Retina (tissue), 1 donor: ENCODE data around the gene ZNF30.
"Not testable (repeated sequence)": the region's sequence is repeated elsewhere in the genome, so short reads cannot be mapped to it uniquely, and the experiment has no call there.

Experiments used
- DNase-seq: peaks from one replicate; pipeline ENCODE4 v3.0.0-alpha.2; 2016

The ZNF30 gene

DNA sequence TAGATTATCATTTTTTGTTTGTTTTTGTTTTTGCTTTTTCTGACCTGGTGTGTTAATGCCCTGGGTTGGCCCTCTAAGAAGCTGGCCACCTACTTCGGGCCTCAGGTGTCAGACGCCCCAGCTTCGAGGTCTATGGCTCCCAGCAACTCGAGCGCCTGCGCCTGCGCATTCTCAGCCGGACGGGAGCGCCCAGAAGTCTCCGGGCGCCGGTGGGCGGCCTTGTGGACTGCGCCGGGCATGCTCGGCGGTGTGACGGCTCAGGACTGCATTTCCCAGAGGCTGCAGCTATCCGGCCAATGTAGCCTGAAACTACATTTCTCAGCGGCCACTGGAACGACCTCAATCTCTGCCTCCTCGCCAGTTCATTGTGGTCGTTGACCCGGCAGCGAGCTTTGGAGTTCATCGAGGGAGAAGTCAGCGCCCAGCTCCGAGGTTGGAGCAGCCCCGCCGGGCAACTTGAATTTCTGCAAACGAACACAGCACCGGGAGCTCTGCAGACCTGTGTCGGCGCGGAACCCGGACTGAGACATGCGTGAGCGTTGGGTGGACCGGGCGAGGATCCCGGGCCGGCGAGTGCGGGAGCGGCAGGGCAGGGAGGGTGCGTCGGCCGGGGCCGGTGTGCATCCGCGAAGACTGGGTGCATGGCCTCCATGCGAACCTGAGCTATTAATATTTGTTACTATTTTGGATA is at the start of gene ZNF30:
TSS of gene ZNF30 (plus strand) at position 219 of the 691 bp plus-strand sequence. CDS start 3,045 bp downstream, outside the sequence.
- DNase-seq = peak; percentile 93

DNA sequence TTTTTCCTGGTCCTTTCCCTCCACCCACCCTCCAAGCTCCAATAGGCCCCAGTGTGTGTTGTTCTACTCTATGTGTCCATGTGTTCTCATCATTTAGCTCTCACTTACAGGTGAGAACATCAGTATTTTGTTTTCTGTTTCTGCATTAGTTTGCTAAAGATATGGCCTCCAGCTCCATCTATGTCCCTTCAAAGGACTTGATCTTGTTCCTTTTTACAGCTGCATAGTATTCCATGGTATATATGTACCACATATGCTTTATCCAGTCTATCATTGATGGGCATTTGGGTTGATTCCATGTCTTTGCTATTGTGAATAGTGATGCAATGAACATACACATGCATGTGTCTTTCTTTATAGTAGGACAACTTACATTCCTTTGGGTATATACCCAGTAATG is 47.1 kb upstream of the ZNF30 start:
- no peak for DNase-seq

DNA sequence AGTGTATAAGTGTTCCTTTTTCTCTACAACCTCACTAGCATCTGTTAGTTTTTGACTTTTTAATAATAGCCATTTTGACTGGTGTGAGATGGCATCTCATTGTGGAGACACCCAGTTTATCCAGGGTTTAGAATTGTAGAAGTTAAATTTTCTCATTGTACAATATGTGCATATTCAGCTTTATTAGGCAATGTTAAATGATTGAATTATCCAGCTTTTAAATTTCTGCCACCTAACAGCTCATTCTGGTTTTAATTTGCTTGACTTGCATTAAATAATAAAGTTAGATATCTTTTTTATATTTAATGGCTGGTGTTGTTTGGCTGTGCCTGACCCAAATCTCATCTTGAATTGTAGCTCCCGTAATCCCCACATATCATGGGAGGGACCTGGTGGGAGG is 46.7 kb upstream of the ZNF30 start:
- DNase-seq = no peak

DNA sequence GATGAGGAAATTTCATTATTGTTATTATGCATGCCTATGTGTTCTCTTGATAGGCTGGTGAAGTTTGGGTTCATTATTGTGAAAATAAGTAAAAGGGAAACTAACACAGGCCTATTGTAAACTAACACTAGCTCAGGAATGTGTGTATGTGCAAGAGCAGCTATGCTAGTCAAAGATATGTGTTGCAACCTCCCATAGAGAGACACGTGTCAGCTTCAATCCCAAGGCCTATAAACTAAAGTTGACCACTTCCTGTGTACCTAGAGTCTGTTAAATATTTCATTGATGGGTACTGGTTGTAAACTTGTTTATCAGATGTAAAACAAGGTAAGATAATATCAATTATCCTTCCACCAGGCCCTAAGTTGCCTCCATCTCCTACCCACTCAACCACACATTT is 44.7 kb upstream of the ZNF30 start:
- no peak for DNase-seq

DNA sequence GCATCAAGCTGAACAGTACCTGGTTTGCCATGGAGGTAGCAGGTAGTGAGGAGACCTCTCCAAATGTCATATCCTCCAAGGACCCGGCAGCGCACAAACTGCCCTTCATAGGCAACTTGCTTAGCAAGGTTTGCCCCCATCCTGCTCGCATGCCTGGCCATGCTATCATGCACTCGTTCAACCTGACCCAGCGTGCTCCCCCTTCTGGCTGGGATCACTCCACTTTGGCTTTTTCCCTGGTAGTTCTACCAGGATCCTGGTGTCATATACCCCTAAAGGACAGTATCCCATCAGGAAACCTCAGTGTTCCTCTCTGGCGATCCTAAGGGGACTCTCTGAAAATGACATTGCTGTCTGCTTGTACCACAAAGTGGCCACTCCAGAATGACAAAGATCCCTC is 38.6 kb upstream of the ZNF30 start:
- DNase-seq = no peak

DNA sequence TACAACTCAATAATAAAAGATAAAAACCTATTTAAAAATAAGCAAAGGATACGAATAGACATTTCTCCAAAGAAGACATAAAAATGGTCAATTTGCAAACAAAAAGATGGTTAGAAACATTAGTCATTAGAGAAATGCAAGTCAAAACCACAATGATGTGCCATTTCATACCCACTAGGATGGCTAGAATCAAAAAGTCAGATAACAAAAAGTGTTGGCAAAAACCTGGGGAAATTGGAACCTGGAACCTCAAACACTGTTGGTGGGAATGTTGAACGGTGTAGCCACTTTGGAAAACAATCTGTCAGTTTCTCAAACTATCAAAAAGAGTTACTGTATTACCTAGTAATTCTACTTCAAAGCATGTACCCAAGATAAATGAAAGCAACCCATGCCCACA is 26.5 kb upstream of the ZNF30 start:
- DNase-seq = no peak

DNA sequence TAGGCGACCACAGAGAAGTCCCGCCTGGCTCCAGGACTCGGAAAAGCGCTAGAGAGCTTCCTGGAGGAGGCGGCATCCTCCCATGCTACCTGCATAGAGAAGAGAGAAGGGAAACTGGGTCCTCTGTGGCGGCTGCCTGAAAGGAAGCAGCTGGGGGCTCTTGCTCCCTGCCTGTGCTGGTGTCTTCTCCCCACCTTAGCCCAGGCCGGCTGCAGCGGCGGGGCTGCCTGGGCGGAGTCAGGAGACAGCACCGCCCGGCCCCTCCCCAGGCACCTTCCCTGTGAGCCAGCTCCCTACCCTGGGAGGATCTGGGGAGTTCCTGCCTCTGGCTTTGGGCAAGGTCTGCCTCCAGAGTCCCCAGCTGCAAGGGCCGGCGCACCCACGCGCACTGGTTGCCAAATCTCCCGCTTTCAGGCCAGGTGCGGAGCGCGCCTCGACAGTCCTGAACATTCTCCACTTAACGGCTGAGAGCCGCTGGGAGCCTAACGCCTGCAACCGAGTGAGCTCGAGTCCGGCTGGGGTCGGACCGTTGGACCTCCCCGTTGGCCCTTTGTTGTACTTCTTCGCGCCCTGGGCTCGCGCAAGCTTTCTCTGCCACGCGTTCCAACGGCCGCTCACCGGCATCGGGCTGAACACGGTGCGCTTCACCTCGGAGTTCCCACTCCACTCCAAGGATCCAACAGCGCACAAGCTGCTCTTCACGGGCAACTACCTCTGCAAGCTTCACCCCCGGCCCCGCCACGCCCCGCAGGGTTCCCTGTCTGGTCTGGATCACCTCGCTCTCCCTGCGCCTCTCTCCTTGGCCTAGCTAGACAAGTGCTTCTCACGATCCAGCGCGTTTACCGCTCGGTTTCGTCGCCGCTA is 21.8 kb upstream of the ZNF30 start:
- peak; percentile 69 for DNase-seq

DNA sequence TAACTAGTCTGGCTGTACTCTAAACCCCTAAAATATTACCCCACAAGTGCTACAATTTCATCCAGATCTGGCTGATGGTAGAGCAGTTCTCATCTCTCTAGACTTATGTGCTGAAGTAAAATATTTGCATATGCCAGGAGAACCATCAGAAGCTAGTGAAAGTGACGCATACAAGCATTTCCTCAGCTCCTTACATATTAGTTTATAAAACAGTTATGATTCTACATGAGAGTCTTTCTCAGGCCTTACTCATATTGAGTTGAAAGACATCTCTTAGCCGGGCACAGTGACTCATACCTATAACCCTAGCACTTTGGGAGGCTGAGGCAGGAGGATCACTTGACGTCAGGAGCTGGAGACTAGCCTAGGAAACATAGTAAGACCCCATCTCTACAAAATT is 15.9 kb upstream of the ZNF30 start:
- DNase-seq = no peak

DNA sequence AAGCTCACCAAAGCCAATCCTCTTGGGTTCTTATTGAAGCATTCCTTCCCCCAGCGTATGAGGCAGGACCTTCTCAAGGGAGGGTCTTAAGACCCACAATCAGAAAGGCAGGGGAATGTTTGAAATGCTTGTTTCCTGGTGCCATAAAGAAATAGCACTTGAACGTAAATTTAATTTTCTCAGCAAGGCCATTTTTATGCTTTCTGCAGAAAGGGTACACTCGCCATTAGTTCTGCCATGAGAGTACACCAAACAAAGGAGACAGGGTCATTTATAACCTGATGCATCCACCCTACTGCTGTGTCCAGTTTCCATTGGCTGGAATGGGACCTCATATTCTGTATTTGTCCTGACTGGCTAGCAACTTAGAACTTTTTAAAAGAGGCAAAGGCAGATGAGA is 9.6 kb upstream of the ZNF30 start:
- not testable (repeated sequence) for DNase-seq

DNA sequence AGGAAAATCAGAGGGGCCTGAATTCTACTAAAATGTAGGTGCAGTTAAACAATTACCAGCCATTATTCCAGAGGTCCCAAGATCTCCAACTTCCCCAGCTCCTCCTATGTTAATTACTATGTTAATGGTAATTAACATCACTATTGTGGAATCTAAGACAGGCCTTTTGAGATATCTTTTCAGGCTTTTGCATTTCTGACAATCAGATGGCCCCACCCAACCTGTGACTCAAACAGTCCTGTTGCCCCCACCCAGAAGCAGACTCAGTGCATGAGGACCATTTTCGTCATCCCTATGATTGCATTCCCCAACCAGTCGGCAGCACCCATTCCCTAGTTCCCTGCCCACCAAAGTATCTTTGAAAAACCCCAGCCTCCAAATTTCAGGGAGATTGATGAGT is 8.5 kb upstream of the ZNF30 start:
- no peak for DNase-seq

DNA sequence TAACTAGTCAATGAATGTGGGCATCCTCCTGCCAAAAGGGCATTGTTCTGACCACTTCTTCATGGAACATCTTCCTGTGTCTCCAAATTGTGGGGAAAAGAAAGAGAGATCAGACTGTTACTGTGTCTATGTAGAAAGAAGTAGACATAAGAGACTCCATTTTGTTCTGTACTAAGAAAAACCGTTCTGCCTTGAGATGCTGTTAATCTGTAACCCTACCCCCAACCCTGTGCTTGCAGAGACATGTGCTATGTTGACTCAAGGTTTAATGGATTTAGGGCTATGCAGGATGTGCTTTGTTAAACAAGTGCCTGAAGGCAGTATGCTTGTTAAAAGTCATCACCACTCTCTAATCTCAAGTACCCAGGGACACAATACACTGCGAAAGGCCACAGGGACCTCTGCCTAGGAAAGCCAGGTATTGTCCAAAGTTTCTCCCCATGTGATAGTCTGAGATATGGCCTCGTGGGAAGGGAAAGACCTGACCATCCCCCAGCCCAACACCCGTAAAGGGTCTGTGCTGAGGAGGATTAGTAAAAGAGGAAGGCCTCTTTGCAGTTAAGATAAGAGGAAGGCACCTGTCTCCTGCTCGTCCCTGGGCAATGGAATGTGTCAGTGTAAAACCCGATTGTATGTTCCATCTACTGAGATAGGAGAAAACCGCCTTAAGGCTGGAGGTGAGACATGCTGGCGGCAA is 6.5 kb upstream of the ZNF30 start:
- not testable (repeated sequence) for DNase-seq

DNA sequence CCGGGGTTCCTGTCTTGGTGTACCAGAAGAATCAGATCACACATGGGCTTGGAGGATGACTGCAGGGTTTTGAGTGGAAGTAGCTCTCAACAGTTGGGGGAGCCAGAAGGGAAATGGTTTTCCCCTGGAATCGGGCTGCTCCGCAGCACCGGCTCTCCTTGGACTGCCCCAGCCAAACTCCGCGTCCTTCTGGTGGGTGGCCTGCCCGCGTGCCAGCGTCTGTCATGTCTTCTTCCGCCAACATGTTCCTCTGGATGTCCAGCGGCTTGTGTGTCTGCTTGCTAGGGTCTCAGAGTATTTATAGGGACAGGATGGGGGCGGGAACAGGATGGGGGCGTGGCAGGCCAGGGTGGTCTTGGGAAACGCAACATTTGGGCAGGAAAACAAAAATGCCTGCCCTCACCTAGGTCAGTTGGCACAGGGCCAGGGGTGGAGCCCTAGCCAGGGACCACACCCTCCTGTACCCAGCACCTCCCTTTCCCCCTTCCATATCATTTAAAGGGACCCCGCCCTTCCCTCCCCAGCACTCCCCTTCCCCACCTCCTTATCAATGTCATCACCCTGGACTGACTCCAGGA is 1.3 kb upstream of the ZNF30 start:
- no peak for DNase-seq

DNA sequence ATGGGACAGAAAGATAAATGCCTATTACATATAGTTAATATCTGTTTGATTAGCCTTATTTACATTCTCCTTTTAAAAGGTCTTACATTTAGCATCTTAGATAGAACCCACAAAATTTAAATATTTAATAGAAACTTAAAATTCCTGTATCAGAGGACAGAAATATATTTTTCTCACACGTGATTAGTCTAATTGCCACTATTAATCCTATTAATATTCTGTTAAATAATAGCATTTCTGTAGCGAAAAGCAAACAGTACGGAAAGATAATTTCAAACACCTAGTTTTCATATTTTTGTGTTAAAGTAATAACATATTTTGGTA is 380 bp upstream of the ZNF30 start:
- DNase-seq = no peak

DNA sequence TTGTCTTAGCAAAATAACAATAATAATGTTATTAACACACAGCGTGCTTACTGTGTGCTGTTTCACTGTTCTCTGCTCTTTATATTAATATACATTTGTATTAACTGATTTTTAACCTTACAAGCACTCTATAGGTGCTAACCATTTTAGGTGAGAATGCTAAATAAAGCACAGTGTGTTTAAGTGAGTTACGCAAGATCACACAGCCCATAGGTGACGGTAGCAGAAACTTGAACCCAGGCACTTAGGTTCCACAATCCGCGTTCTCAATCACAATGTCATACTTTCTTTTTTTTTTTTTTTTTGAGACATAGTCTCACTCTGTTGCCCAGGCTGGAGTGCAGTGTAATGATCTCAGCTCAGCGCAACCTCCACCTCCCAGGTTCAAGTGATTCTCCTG is 5.8 kb downstream of the ZNF30 start:
- DNase-seq = no peak

DNA sequence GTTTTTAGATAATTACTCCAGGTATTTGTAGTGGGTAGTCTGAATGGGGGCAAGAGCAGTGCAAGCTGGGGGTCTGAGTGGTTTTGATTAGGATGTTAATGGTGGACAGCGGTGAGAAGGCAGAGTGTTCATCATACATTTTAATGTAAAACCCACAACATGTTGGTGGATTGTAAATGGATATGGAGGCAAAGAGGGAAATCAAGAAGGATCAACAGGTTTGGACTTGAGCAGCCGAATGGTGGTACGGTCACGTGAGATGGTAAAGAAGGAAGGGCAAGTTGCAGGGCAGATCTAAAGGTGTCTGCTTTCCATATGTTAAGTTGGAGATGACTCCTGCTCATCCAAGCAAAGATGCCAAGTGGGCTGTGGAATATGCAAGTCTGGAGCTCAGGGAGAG is 9.5 kb downstream of the ZNF30 start:
- no peak for DNase-seq

DNA sequence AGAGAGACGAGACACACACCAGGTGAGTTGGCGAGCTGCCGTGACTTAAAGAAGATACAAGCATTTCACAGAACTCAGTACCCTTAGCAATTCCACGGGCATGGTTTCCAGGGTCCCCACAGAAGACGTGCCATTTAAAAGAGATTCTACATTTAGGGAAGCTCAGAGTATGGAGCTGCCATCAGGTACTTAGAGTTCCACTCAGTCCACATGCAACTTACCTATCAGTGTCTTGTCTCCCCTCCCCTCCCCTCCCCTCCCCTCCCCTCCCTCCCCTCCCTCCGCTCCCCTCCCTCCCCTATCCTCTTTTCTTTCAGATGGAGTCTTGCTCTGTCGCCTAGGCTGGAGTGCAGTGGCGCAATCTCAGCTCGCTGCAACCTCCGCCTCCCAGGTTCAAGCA is 12.2 kb downstream of the ZNF30 start:
- DNase-seq = no peak

DNA sequence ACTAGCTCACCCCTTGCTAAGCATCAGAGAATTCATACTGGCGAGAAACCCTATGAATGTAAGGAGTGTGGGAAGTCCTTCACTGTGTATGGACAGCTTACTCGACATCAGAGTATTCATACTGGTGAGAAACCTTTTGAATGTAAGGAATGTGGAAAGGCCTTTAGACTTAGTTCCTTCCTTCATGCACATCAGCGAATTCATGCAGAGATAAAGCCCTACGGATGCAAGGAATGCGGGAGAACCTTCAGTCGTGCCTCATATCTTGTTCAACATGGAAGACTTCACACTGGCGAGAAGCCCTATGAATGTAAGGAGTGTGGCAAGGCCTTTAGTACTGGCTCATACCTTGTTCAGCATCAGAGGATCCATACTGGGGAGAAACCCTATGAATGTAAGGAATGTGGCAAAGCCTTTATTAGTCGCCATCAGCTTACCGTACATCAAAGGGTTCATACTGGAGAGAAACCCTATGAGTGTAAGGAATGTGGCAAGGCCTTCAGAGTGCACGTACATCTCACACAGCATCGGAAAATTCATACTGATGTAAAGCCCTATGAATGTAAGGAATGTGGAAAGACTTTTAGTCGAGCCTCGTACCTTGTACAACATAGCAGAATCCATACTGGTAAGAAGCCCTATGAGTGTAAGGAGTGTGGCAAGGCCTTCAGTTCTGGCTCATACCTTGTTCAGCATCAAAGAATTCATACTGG is 17.3 kb downstream of the ZNF30 start:
- DNase-seq = no peak

DNA sequence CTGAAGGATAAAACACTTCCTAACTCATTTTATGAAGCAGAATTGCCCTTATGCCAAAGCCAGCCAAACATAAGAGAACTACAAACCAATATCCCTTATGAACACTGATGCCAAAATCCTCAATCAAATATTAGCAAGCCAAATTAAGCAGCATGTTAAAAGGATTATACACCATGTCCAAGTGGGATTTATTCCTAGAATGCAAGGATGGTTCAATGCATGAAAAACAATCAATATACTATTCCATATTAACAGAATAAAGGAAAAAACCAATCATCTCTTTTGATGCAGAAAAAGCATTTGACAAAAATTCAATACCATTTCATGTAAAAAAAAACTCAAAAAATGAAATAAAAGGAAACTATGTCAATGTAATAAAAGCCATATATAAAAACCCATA is 26.4 kb downstream of the ZNF30 start:
- no peak for DNase-seq

DNA sequence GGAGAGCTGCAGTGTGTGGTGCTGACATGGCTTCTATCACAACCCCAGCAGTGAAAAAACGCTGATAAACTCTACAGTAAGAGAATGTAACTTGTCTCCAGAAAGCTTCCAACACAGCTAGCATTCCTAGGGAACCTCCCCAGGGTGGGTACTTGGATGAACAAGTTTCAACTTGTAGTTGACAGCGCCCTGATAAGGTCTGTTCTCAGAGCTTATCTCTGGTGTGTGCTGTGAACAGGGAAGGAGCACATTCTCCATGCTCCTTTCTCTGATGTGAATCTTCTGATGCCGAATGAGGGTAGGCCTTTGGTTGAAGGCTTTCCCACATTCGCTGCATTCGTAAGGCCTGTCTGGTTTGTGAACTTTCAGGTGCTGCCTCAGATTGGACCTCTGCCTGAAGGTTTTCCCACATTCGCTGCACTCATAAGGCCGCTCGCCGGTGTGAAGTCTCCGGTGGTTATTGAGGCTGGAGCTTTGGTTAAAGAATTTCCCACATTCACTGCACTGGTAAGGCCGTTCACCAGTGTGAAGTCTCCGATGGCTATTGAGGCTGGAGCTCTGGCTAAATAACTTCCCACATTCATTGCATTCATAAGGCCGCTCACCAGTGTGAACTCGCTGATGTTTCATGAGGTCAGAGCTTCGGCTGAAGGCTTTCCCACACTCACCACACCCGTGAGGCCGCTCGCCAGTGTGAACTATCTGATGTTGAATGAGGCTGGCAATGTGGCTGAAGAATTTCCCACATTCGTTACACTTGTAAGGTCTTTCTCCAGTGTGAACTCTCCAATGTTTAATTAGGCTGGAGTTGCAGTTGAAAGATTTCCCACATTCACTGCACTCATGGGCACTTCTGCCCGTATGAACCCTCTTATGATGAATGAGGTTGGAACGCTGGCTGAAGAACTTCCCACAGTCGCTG is 31.4 kb downstream of the ZNF30 start:
- no peak for DNase-seq

DNA sequence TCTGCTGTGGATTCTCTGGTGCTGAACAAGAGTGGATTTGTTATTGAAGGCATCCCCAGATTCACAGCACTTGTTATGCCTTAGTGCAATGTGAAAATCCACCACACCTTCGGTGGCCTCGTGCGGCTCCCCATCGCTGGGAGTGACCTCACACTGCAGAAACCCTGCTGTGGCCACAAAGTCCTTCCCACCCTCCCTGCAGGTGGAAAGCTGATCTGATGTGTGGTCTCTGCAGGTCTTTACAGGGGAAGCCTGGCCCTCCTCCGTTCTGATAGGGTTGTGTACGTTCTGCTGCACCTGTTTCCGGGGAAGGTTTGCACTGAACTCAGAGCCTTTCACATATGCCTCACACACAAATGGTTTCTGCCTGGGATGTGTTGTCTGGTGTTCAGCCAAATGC is 32.3 kb downstream of the ZNF30 start:
- DNase-seq = no peak

DNA sequence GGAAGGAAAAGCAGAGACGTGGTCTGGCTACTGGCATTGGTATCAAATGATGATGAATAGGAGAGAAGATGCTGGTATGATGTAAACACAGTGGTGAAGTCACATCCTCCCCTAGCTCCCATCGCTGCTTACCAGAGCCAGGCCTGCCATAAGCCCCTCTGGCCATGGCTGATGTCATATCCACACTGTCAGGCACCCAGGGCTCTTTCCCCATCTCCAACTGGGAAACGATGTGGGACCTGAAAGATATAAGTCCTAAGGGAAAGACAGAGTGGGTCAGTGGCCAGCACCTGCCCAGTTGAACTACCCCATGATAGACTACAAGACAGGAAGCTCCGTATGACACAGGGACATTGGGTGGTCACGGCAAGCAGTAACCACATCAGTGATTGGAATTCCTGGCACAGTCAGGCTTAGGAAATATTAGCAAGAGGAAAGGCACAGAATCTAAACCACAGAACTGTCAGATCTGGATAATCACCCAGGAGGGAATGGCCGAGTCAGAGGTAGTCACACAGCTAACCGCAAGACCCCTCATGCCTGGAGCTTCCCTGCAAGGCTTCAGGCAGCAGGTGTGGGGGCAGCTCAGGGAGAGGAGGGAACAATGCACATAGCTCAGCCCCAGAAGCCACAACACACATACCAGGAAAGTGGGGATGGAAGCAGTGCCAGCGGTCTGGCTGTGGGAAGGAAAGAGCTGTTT is 33.6 kb downstream of the ZNF30 start:
- DNase-seq = no peak
